H1 (cell line): ENCODE data around the gene FOXA2. TPM values are rescaled to one million over a fixed set of nuclear protein-coding genes. Genes with fewer than 3 reads are reported as not detected.

Experiments
- CEBPB ChIP-seq: IDR thresholded peaks from 2 replicates; pipeline ENCODE4 v1.6.1; 2012; ENCODE audit warnings: low read depth, low read length
- CHD1 ChIP-seq: IDR thresholded peaks from 2 replicates; pipeline ENCODE4 v1.6.1; 2012; ENCODE audit warnings: low read depth, low read length, improper control_type of control experiment
- JUND ChIP-seq: IDR thresholded peaks from 2 replicates; pipeline ENCODE4 v1.6.1; 2011; ENCODE audit warnings: mild to moderate bottlenecking, improper control_type of control experiment, low read length
- RNF2 ChIP-seq: fragments of 200-900, 300-1000 bp; sonication (generic); IDR thresholded peaks from 2 replicates; pipeline ENCODE4 v1.7.1; 2016; ENCODE audit warnings: borderline replicate concordance, low read depth, mild to moderate bottlenecking, antibody characterized with exemption, low read length; ENCODE audit not compliant: poor library complexity, severe bottlenecking; ENCODE audit errors: missing control alignments
- polyA plus RNA-seq, 7 experiments: library from polyadenylated mRNA; depleted of rRNA in 3 of 7; stranded (reverse) in 5 of 7; unstranded in 2 of 7; fragments of >200 nt in 5 of 7; fragments of 200-250 nt in 2 of 7; gene quantifications; 1 replicate in 5 of 7; 2 replicates in 1 of 7; 4 replicates in 1 of 7; pipeline versions ENCODE4 v1.2.1 to v1.2.3, GENCODE V29; 2011 to 2013; ENCODE audit warnings: missing spikeins in 2 of 7, mixed read lengths in 2 of 7
- total RNA-seq: library from RNA; stranded (reverse); fragmentation: NEBNext Ultra II Directional; extraction: Animal tissue kit (Norgen Biotek cat#: 25700); gene quantifications from 2 replicates; pipeline ENCODE4 v1.2.1, GENCODE V29; 2021

The FOXA2 gene
- total and polyA plus RNA-seq, 2 of the 8 experiments (the other 6 are each of a cell fraction or from before 2014, with no cell fraction given): not detected

GRCh38 chr20:22548040-22548439 lies 36.3 kb downstream of the FOXA2 start (continued):
- TF ChIP-seq JUND (no peak), RNF2 (no peak), CHD1 (no peak), CEBPB (no peak)
